G401 (cell line): ENCODE measurements around the gene PGD. TPM values are rescaled to one million over a fixed set of nuclear protein-coding genes. Genes with fewer than 3 reads are reported as not detected.
"Not testable (repeated sequence)": the region's sequence is repeated elsewhere in the genome, so short reads cannot be mapped to it uniquely, and the experiment has no call there.

Experiments used
- DNase-seq: peaks from one replicate; pipeline ENCODE4 v3.0.0-alpha.2; 2015; ENCODE audit warnings: low spot score
- in situ Hi-C: cut with HindIII; loops from 2 replicates; pipeline ENCODE4 v1.10.0; 2016; ENCODE audit warnings: low sequenced_read_pairs, mixed read lengths
- total RNA-seq: library from RNA; depleted of rRNA; stranded (reverse); fragments of >200 nt; shearing (Covaris generic); gene quantifications from 2 replicates; pipeline ENCODE4 v1.2.3, GENCODE V29; 2014

PGD gene
- total RNA-seq, 1 experiment from 2014 or later, result 357 TPM

GRCh38 chr1:10431070-10431730 lies 32.3 kb downstream of the PGD start:
- no peak for DNase-seq
- in situ Hi-C loops, result no loop called here

DNA sequence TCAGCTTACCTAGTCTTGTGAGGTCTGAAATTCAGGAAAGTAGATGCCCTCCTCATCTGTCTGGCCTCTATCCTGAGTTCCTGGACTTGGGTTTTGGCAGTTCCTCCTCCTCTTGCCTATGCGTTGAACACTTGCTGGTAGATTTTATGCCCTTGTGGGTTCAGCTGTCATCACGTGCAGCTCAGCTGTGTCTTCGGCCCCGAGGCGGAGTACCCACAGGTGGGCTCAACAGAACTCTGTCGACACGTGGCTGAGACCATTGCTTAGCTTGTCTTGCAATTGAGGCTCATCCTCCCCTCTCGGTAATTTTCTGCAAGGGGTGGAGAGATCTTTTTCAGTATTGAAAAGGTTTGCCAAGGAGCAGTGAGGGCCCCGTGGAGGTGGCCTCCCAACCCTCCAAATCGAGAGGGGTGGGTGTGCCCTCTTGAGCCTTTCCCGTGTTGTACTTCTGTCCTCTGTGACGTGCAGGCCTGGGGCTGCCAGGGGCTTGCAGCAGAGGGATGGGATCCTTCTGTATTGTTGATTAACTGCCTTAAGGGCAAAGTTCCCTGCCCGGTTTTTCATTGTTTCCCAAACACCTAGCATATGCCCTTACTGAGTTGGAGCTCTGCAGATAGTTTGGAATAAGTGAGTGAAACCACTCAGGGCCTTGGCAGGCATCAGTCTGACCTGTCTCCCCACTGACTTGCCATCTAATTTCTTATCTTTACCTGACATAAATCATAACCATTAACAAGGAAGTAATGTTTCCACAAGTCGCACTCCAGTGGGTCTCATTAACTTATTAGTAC lies 34.2 kb downstream of the PGD start:
- in situ Hi-C loops, result no loop called here
- no peak for DNase-seq

GRCh38 chr1:10433790-10434189 lies 34.9 kb downstream of the PGD start:
- in situ Hi-C loops, result no loop called here

GRCh38 chr1:10434590-10434989 lies 35.7 kb downstream of the PGD start:
- DNase-seq, result no peak
- in situ Hi-C loops, result no loop called here

More at GRCh38 chr1:10433790-10434189, 34.9 kb downstream of the PGD start:
- DNase-seq, result no peak

GRCh38 chr1:10437052-10437451 lies 38.2 kb downstream of the PGD start:
- in situ Hi-C loops, result no loop called here
- DNase-seq, result no peak

GRCh38 chr1:10438677-10439163 lies 39.9 kb downstream of the PGD start:
- DNase-seq, result no peak
- in situ Hi-C loops, result no loop called here

- no peak for DNase-seq
- in situ Hi-C loops, result no loop called here
These were observed 41.4 kb downstream of the PGD start for GRCh38 chr1:10440305-10440704.

- in situ Hi-C loops, result no loop called here
- DNase-seq, result no peak
These were observed 41.9 kb downstream of the PGD start for GRCh38 chr1:10440794-10441193.

- DNase-seq, result no peak
- in situ Hi-C loops, result no loop called here
These were observed 45.4 kb downstream of the PGD start for GRCh38 chr1:10444248-10444647.

DNA sequence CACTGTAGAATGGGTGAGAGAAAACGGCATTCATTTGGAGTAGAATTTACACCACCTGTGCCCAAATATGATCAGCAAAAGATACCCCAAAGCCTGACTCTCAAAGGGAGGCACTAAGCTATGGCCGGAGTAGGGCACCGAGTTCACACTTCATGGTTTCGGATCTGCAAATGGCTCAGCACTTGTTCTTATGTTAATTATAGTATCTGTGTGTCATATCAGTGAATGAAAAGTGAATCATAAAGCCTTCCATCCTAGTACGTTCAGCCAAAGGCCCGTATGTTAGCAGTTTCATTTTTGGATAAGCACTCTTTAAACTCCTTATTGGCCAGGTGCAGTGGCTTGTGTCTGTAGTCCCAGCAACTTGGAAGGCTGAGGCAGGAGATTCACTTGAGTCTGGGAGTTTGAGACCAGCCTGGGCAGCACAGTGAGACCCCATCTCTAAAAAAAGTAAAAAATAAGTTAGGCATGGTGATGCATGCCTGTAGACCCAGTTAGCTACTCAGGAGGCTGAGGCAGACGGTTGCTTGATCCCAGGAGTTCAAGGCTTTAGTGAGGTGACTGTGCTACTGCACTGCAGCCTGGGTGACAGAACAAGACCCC lies 46.0 kb downstream of the PGD start:
- in situ Hi-C loops, result no loop called here
- DNase-seq, result no peak

DNA sequence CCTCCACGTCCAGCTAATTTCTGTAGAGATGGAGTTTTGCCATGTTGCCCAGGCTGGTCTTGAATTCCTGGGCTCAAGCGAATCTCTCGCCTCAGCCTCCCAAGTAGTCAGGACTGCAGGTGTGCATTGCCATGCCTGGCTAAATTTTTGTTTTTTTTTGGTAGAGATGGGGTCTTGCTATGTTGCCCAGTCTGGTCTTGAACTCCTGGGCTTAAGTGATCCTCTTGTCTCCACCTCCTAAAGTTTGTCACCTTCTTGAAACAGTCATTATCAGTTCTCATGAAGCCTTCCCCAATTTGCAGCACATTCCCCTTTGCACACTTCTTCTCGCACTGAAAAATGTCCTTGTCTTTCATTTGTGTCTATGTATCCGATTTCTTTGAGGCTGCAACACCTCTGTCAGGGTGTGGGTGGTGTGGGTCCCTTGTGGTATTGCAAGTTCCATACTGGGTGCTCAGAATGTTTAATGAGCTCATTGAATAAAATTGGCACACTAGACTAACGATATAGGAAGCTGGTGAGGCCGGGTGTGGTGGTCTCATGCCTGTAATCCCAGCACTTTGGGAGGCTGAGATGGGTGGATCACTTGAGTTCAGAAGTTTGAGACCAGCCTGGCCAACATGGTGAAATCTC lies 48.0 kb downstream of the PGD start:
- DNase-seq, result no peak

DNA sequence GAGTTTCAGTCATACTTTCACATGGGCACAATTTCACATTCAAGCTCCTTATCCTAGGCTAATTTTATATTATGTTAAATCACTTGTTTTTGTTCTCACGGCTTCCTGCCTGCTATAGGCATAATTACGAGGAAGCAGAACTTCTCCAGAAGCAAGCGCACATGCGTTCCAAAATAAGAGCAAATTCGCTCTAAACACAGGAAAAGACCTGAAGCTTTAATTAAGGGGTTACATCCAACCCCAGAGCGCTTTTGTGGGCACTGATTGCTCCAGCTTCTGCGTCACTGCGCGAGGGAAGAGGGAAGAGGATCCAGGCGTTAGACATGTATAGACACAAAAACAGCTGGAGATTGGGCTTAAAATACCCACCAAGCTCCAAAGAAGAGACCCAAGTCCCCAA lies 50.9 kb downstream of the PGD start, which contains the start of gene CORT:
Gene CORT (plus strand): TSS at position 281 of the 400 bp plus-strand sequence. CDS start 193 bp downstream, outside the sequence.
- in situ Hi-C loops, result no loop called here

More for the DNA sequence above, 48.0 kb downstream of the PGD start:
- in situ Hi-C loops, result no loop called here

GRCh38 chr1:10450156-10450814 lies 51.4 kb downstream of the PGD start:
- in situ Hi-C loops, result no loop called here
- DNase-seq, result no peak

More for the DNA sequence above, 50.9 kb downstream of the PGD start, which contains the start of gene CORT:
- DNase-seq, result no peak

GRCh38 chr1:10450836-10451235 lies 52.0 kb downstream of the PGD start:
- DNase-seq, result no peak
- in situ Hi-C loops, result no loop called here

- in situ Hi-C loops, result no loop called here
- no peak for DNase-seq
These were observed 52.4 kb downstream of the PGD start for GRCh38 chr1:10451287-10451686.

- in situ Hi-C loops, result no loop called here
- no peak for DNase-seq
These were observed 57.2 kb downstream of the PGD start for GRCh38 chr1:10456048-10456447.

- in situ Hi-C loops, result no loop called here
- DNase-seq, result no peak
These were observed 57.8 kb downstream of the PGD start for GRCh38 chr1:10456661-10457060.

GRCh38 chr1:10457462-10457861 lies 58.6 kb downstream of the PGD start:
- DNase-seq, in situ Hi-C loops: not testable (repeated sequence)

- in situ Hi-C loops, result no loop called here
These were observed 59.0 kb downstream of the PGD start for GRCh38 chr1:10457875-10458274.

More at GRCh38 chr1:10457875-10458274, 59.0 kb downstream of the PGD start:
- DNase-seq, result no peak
